Natural killer cell treated with Interleukin-12 subunit alpha and Interleukin-12 subunit beta and Interleukin-15 and Interleukin-18, amount 100 ng/mL, for 72 hours (primary cell): ENCODE data around the gene MACROD1. TPM values are rescaled to one million over a fixed set of nuclear protein-coding genes. Genes with fewer than 3 reads are reported as not detected.

ENCODE experiments used
- ATAC-seq, 2 donors: fragments of 150-1000 bp; cut with Tn5 transposase in 1 of 2; sonication (Bioruptor Pico), chemical (Tn5 transposase) in 1 of 2; 2 replicates each; pipeline ENCODE4 v1.10.0; 2021
- DNase-seq: peaks from one replicate; pipeline ENCODE4 v3.0.0; 2022; ENCODE audit warnings: low spot score
- H3K27ac Mint-ChIP-seq, 2 donors: 1 replicate in 1 of 2; 2 replicates in 1 of 2; pipeline ENCODE4 v1.8.0; 2022; ENCODE audit warnings: mixed read lengths in 2 of 2, mild to moderate bottlenecking in 1 of 2, moderate library complexity in 1 of 2
- H3K27me3 Mint-ChIP-seq, 2 donors: 1 replicate in 1 of 2; 2 replicates in 1 of 2; pipeline ENCODE4 v1.8.0; 2022; ENCODE audit warnings: mixed read lengths in 2 of 2
- H3K36me3 Mint-ChIP-seq: one replicate; pipeline ENCODE4 v1.8.0; 2022; ENCODE audit warnings: mixed read lengths
- H3K4me1 Mint-ChIP-seq, 2 donors: 1 replicate in 1 of 2; 2 replicates in 1 of 2; pipeline ENCODE4 v1.8.0; 2022; ENCODE audit warnings: low read depth in 2 of 2, mixed read lengths in 2 of 2, mild to moderate bottlenecking in 1 of 2
- H3K4me3 Mint-ChIP-seq: one replicate; pipeline ENCODE4 v1.8.0; 2022; ENCODE audit warnings: mixed read lengths
- H3K9me3 Mint-ChIP-seq: 2 replicates; pipeline ENCODE4 v1.8.0; 2022; ENCODE audit warnings: mixed read lengths
- total RNA-seq, 2 donors: library from RNA; stranded (reverse); gene quantifications; one replicate each; pipeline ENCODE4 v1.2.3, GENCODE V29; 2022

The MACROD1 gene
- total RNA-seq, 2 donors from 2014 or later, result 3.0 to 12.7 TPM

- Mint-ChIP-seq H3K4me3 (no peak overlapping the region), H3K27ac (no peak overlapping the region), H3K27me3 (no peaks in the 10 kb centered on the region), H3K9me3 (no peaks in the 10 kb centered on the region), H3K36me3 (no peaks in the 10 kb centered on the region), H3K4me1 (no peaks in the 10 kb centered on the region)
- DNase-seq, result no peak
- no peak for ATAC-seq
These were observed 52.5 kb downstream of the MACROD1 start for GRCh38 chr11:64113462-64113780.

- ATAC-seq (no peak), DNase-seq (no peak)
- Mint-ChIP-seq H3K4me1 (no peaks in the 10 kb centered on the region), H3K36me3 (no peaks in the 10 kb centered on the region), H3K9me3 (no peaks in the 10 kb centered on the region), H3K27me3 (no peaks in the 10 kb centered on the region), H3K27ac (no peak overlapping the region), H3K4me3 (no peak overlapping the region)
These were observed 53.0 kb downstream of the MACROD1 start for GRCh38 chr11:64112771-64113461.

GRCh38 chr11:64110465-64111375, 55.2 kb downstream of the MACROD1 start:
- no peaks in the 10 kb centered on the region for H3K9me3 Mint-ChIP-seq
- no peak overlapping the region for H3K4me3 Mint-ChIP-seq
- peak in 1 of 2 donors; percentile 24 for ATAC-seq
- H3K27me3 Mint-ChIP-seq, result no peaks in the 10 kb centered on the region
- H3K4me1 Mint-ChIP-seq, result no peaks in the 10 kb centered on the region
- no peaks in the 10 kb centered on the region for H3K36me3 Mint-ChIP-seq
- H3K27ac Mint-ChIP-seq, result no peak overlapping the region
- no peak for DNase-seq

GRCh38 chr11:64109332-64109731, 56.6 kb downstream of the MACROD1 start:
- no peaks in the 10 kb centered on the region for H3K36me3 Mint-ChIP-seq

GRCh38 chr11:64107303-64107702, 58.6 kb downstream of the MACROD1 start:
- H3K9me3 Mint-ChIP-seq, result no peaks in the 10 kb centered on the region
- no peaks in the 10 kb centered on the region for H3K4me1 Mint-ChIP-seq
- H3K36me3 Mint-ChIP-seq, result no peaks in the 10 kb centered on the region
- no peak overlapping the region for H3K27ac Mint-ChIP-seq
- H3K27me3 Mint-ChIP-seq, result no peaks in the 10 kb centered on the region
- DNase-seq (no peak), ATAC-seq (no peak)
- H3K4me3 Mint-ChIP-seq, result no peak overlapping the region

More at GRCh38 chr11:64109332-64109731, 56.6 kb downstream of the MACROD1 start:
- DNase-seq (no peak), ATAC-seq (no peak)
- H3K9me3 Mint-ChIP-seq, result no peaks in the 10 kb centered on the region
- no peaks in the 10 kb centered on the region for H3K27me3 Mint-ChIP-seq
- H3K27ac Mint-ChIP-seq, result no peak overlapping the region
- no peaks in the 10 kb centered on the region for H3K4me1 Mint-ChIP-seq
- H3K4me3 Mint-ChIP-seq, result no peak overlapping the region

- Mint-ChIP-seq H3K27ac (no peak overlapping the region), H3K36me3 (no peaks in the 10 kb centered on the region), H3K9me3 (no peaks in the 10 kb centered on the region), H3K4me3 (no peak overlapping the region), H3K27me3 (no peaks in the 10 kb centered on the region), H3K4me1 (no peaks in the 10 kb centered on the region)
- no peak for DNase-seq
- ATAC-seq, result no peak
These were observed 61.3 kb downstream of the MACROD1 start for GRCh38 chr11:64104632-64105031.

GRCh38 chr11:64103277-64103985, 62.5 kb downstream of the MACROD1 start:
- DNase-seq, result no peak
- no peak for ATAC-seq
- H3K36me3 Mint-ChIP-seq, result no peaks in the 10 kb centered on the region
- no peaks in the 10 kb centered on the region for H3K4me1 Mint-ChIP-seq
- H3K27me3 Mint-ChIP-seq, result no peaks in the 10 kb centered on the region
- H3K27ac Mint-ChIP-seq, result no peak overlapping the region
- no peak overlapping the region for H3K4me3 Mint-ChIP-seq
- H3K9me3 Mint-ChIP-seq, result no peaks in the 10 kb centered on the region

GRCh38 chr11:64102005-64102738, 63.7 kb downstream of the MACROD1 start:
- H3K27me3 Mint-ChIP-seq, result no peaks in the 10 kb centered on the region
- H3K4me3 Mint-ChIP-seq, result no peak overlapping the region
- H3K36me3 Mint-ChIP-seq, result no peaks in the 10 kb centered on the region
- ATAC-seq, result no peak
- H3K9me3 Mint-ChIP-seq, result no peaks in the 10 kb centered on the region
- no peak for DNase-seq
- no peaks in the 10 kb centered on the region for H3K4me1 Mint-ChIP-seq
- H3K27ac Mint-ChIP-seq, result no peak overlapping the region

- H3K27ac Mint-ChIP-seq, result no peak overlapping the region
- no peak for ATAC-seq
- DNase-seq, result no peak
- H3K9me3 Mint-ChIP-seq, result no peaks in the 10 kb centered on the region
- H3K36me3 Mint-ChIP-seq, result no peaks in the 10 kb centered on the region
- H3K27me3 Mint-ChIP-seq, result no peaks in the 10 kb centered on the region
- H3K4me3 Mint-ChIP-seq, result no peak overlapping the region
- no peaks in the 10 kb centered on the region for H3K4me1 Mint-ChIP-seq
These were observed 64.5 kb downstream of the MACROD1 start for GRCh38 chr11:64101461-64101860.

- no peaks in the 10 kb centered on the region for H3K4me1 Mint-ChIP-seq
- H3K36me3 Mint-ChIP-seq, result no peaks in the 10 kb centered on the region
- DNase-seq (no peak), ATAC-seq (no peak)
- no peaks in the 10 kb centered on the region for H3K9me3 Mint-ChIP-seq
- no peak overlapping the region for H3K27ac Mint-ChIP-seq
- H3K27me3 Mint-ChIP-seq, result no peaks in the 10 kb centered on the region
- no peak overlapping the region for H3K4me3 Mint-ChIP-seq
These were observed 65.0 kb downstream of the MACROD1 start for GRCh38 chr11:64100782-64101353.

GRCh38 chr11:64100360-64100759, 65.6 kb downstream of the MACROD1 start:
- DNase-seq (no peak), ATAC-seq (no peak)
- H3K4me3 Mint-ChIP-seq, result no peak overlapping the region
- no peaks in the 10 kb centered on the region for H3K9me3 Mint-ChIP-seq
- H3K27ac Mint-ChIP-seq, result no peak overlapping the region
- no peaks in the 10 kb centered on the region for H3K36me3 Mint-ChIP-seq
- H3K4me1 Mint-ChIP-seq, result no peaks in the 10 kb centered on the region
- H3K27me3 Mint-ChIP-seq, result no peaks in the 10 kb centered on the region

- Mint-ChIP-seq H3K27me3 (no peaks in the 10 kb centered on the region), H3K9me3 (no peaks in the 10 kb centered on the region), H3K27ac (no peak overlapping the region), H3K4me3 (no peak overlapping the region), H3K4me1 (no peaks in the 10 kb centered on the region), H3K36me3 (no peaks in the 10 kb centered on the region)
- ATAC-seq (no peak), DNase-seq (no peak)
These were observed 66.5 kb downstream of the MACROD1 start for GRCh38 chr11:64099436-64099835.

- no peak overlapping the region for H3K27ac Mint-ChIP-seq
- no peaks in the 10 kb centered on the region for H3K4me1 Mint-ChIP-seq
- ATAC-seq (no peak), DNase-seq (no peak)
- no peaks in the 10 kb centered on the region for H3K9me3 Mint-ChIP-seq
- no peaks in the 10 kb centered on the region for H3K36me3 Mint-ChIP-seq
- no peaks in the 10 kb centered on the region for H3K27me3 Mint-ChIP-seq
- H3K4me3 Mint-ChIP-seq, result no peak overlapping the region
These were observed 67.5 kb downstream of the MACROD1 start for GRCh38 chr11:64098318-64098831.
